Measurements from ENCODE around the gene OR56A1. TPM values are rescaled to one million over a fixed set of nuclear protein-coding genes. Genes with fewer than 3 reads are reported as not detected.

The OR56A1 gene
- total and polyA plus RNA-seq, 4 donors: under 0.01 TPM; not detected in 2

- Histone ChIP-seq H3K27ac (ENCODE audit: low read depth in 1 of 2, low read length in 2 of 2) (no peak overlapping the region), H3K4me3 (ENCODE audit: low read depth in 1 of 3, low read length in 3 of 3) (no peak overlapping the region), H3K36me3 (ENCODE audit: control insufficient read depth in 4 of 4, insufficient read depth in 3 of 4, low read depth in 1 of 4, low read length in 3 of 4) (no peaks in the 10 kb centered on the region), H3K4me1 (ENCODE audit: control insufficient read depth in 4 of 4, insufficient read depth in 4 of 4, low read length in 3 of 4) (no peaks in the 10 kb centered on the region), H3K9ac (ENCODE audit: low read depth in 1 of 2, low read length in 2 of 2) (no peak overlapping the region), H3K9me3 (ENCODE audit: control insufficient read depth in 4 of 4, low read length in 3 of 4) (no peaks in the 10 kb centered on the region), H3K27me3 (ENCODE audit: control insufficient read depth in 4 of 4, insufficient read depth in 4 of 4, low read length in 3 of 4) (no peaks in the 10 kb centered on the region)
- no peak for DNase-seq (ENCODE audit: low spot score)
- WGBS: 1% methylated on average over 4 of the region's 4 CpGs
- no peak for TF ChIP-seq RXRA (IDR thresholded peaks at IDR 0.05)
- TF ChIP-seq RAD21 (IDR thresholded peaks at IDR 0.05): peak; percentile 88 to 94
- no peak for TF ChIP-seq REST (IDR thresholded peaks at IDR 0.05)
- no peak for TF ChIP-seq MAX (IDR thresholded peaks at IDR 0.05)
- peak; percentile 68 for TF ChIP-seq CTCF (IDR thresholded peaks at IDR 0.05; ENCODE audit: low read depth, low read length, missing input control)
- no peak for TF ChIP-seq JUND (IDR thresholded peaks at IDR 0.05)
- TF ChIP-seq YY1 (IDR thresholded peaks at IDR 0.05): no peak
- no peak for TF ChIP-seq ZBTB33 (IDR thresholded peaks at IDR 0.05)
- TF ChIP-seq HNF4A (conservative IDR thresholded peaks at IDR 0.05): no peak
- no peak for TF ChIP-seq FOXA1 (IDR thresholded peaks at IDR 0.05)
- TF ChIP-seq FOXA2 (IDR thresholded peaks at IDR 0.05): no peak
- TF ChIP-seq HNF4G (IDR thresholded peaks at IDR 0.05): no peak
- TF ChIP-seq ATF3 (IDR thresholded peaks at IDR 0.05): no peak
Measured at GRCh38 chr11:6022956-6023355, 7.6 kb downstream of the OR56A1 start.

GRCh38 chr11:6013042-6013441, 17.5 kb downstream of the OR56A1 start:
- H3K27me3 ChIP-seq (ENCODE audit: control insufficient read depth in 4 of 4, insufficient read depth in 4 of 4, low read length in 3 of 4): peaks cover 0 to 5% (median 0%) of the 10 kb centered on the region in 4 donors
- H3K4me3 ChIP-seq (ENCODE audit: low read depth in 1 of 3, low read length in 3 of 3): no peak overlapping the region
- DNase-seq (ENCODE audit: low spot score): no peak
- no peaks in the 10 kb centered on the region for H3K9me3 ChIP-seq (ENCODE audit: control insufficient read depth in 4 of 4, low read length in 3 of 4)
- H3K36me3 ChIP-seq (ENCODE audit: control insufficient read depth in 4 of 4, insufficient read depth in 3 of 4, low read depth in 1 of 4, low read length in 3 of 4): no peaks in the 10 kb centered on the region
- no peak overlapping the region for H3K27ac ChIP-seq (ENCODE audit: low read depth in 1 of 2, low read length in 2 of 2)
- no peaks in the 10 kb centered on the region for H3K4me1 ChIP-seq (ENCODE audit: control insufficient read depth in 4 of 4, insufficient read depth in 4 of 4, low read length in 3 of 4)
- 94% methylated on average over 3 of the region's 3 CpGs for WGBS
- H3K9ac ChIP-seq (ENCODE audit: low read depth in 1 of 2, low read length in 2 of 2): no peak overlapping the region
- TF ChIP-seq RAD21 (IDR thresholded peaks at IDR 0.05): no peak
- no peak for TF ChIP-seq CTCF (IDR thresholded peaks at IDR 0.05; ENCODE audit: low read depth, low read length, missing input control)
- no peak for TF ChIP-seq ATF3 (IDR thresholded peaks at IDR 0.05)
- TF ChIP-seq HNF4A (conservative IDR thresholded peaks at IDR 0.05): no peak
- no peak for TF ChIP-seq YY1 (IDR thresholded peaks at IDR 0.05)
- no peak for TF ChIP-seq ZBTB33 (IDR thresholded peaks at IDR 0.05)
- TF ChIP-seq REST (IDR thresholded peaks at IDR 0.05): no peak
- TF ChIP-seq RXRA (IDR thresholded peaks at IDR 0.05): no peak
- no peak for TF ChIP-seq EGR1 (IDR thresholded peaks at IDR 0.05; ENCODE audit: low read depth in 2 of 2)

Measured in liver (tissue), 9 donors.